HG02763 (cell line): ENCODE results near the gene MAPKAPK2.

Source experiments
- ATAC-seq: cut with Tn5 transposase; IDR thresholded peaks from one replicate; pipeline ENCODE4 v1.9.1; 2021; ENCODE audit warnings: mild to moderate bottlenecking, moderate library complexity; ENCODE audit not compliant: unreplicated experiment

Gene MAPKAPK2

GRCh38 chr1:206681359-206681758, 3.3 kb upstream of the MAPKAPK2 start:
- ATAC-seq, result no peak

DNA sequence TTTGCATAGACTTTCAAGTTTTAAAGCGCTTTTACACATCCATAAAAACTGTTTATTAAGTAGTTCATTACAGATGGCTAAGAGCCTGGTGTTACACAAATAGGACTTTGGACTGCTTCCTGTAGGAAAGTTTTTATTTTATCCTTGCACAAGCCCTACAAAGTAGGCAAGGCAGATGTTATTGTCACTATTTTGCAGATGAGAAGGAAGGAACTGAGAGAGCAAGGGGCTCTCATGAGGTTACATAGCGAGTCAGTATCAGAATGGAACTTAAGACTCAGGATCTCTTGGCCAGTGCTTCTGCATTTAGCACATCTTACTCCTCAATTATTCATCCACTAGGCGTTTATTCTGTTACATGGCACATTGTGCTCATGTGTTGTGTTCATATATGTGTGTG, 2.6 kb upstream of the MAPKAPK2 start:
- ATAC-seq, result no peak

GRCh38 chr1:206683313-206683712, 1.4 kb upstream of the MAPKAPK2 start:
- no peak for ATAC-seq

GRCh38 chr1:206684003-206684402, 702 bp upstream of the MAPKAPK2 start:
- ATAC-seq, result no peak

DNA sequence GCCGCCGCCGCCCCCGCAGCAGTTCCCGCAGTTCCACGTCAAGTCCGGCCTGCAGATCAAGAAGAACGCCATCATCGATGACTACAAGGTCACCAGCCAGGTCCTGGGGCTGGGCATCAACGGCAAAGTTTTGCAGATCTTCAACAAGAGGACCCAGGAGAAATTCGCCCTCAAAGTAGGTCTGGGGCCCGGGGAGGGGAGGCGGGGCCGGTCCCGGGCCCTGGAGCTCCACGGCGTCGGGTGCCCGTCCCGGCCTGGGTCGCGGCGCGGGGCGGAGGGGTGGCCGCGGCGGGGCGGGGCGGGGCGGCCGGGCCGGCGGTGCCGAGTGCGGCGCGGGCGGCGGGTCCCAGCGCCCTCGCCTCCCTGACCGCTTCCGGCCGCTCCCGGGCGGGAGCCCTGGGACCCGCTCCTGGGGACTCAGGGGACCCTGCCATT, 646 bp downstream of the MAPKAPK2 start:
- peak; percentile 32 for ATAC-seq

DNA sequence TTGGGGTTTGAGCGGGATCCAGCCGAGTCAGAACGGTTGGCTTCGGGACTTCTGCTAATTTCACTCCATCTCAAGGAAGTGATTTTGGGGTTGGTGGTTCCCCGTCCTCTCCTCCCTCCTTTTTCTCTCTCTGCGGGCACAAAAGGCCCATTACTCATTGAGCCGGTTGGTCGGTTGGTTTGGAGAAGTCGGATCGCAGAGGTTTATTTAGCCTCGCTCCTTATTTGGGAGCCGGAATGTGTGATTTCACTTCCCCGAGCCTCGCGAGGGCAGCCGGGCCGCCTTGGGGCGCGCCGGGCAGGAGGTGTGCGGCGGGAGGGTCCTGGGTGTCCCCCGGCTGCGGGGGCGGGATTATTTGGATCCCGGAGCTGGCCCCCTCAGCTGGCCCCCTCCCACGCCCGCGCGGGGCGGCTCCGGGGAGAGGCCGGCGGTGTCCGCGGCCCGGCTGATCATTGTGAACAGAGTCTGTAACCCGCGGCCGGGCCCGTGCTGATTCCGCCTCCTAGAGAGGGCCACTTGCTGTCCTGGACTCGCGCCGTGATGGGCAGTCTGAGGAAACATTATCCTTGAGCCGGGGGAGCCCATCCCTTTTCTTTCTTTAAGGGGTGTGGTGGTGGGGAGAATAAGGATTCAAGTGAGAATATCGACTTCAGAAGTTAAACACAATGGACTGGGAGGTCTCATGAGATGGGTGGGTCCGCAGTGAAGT, 1.2 kb downstream of the MAPKAPK2 start:
- ATAC-seq, result peak; percentile 21

DNA sequence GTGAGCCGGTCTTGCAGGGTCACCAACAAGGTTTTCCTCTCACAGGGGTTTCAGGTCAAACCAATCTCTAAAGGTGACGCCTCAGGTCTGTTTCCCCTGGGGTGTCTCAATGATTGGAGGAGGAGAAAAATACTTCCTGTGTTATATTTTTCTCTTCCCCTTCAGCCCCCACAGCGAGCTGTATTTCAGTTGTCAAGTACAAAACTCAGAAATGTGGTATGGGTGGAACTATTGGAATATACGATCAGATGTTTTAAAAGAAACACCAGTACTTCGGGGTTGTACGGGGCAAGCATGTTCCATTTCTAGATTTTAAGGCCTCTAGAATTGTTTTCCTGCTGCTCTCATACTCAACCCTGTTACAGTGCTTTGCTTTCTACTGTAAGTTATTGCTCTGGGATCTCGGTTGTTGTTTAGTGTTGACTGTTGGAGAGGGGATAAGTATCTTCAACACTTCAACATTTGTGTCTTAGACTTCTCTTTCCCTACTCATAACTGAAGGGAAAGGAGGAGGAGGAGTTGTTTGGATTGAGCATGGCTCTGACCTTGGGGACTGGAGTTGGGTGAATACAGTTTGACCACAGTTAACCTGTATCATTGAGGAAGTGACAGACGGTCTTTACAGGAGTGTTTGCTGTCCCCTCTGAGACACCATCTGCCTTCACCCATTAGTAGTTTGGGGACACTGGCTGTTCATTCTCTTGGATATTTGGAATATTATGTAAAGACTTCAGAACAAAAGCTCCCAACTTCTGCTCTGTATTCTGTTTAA, 2.0 kb downstream of the MAPKAPK2 start:
- ATAC-seq, result no peak

DNA sequence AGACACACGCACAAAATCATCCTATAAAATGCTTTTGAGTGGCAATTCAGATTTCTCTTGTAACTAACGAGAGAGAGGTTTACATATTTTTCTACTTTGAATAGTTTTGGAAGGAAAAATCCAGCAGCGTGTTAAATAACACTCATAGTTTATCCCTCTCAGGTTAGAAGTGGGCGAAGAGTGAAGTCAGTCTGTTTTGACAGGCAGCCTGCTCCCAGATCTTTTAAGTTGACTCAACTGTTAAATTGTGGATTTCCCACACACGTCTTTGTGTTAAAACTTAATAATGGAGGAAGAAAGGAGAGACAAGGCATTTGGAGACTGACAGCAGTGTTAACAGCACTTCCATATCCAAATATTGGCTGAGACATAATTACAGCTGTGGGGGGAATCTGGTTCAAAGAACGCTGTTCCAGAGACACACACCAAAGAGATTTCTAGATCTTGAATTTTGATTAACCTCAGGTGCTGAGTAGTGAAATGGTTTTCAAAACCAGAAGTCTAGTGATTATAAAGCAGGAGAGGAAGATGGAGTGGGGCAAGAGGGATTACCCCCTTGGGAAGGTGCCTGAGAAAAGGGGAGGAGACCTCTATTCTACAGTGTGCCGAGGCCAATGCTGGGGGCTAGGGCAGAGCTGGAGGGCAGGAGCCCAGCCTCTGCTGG, 2.7 kb downstream of the MAPKAPK2 start:
- no peak for ATAC-seq

GRCh38 chr1:206687915-206688442, 3.3 kb downstream of the MAPKAPK2 start:
- no peak for ATAC-seq

- ATAC-seq, result no peak
Measured at GRCh38 chr1:206690516-206690915, 5.8 kb downstream of the MAPKAPK2 start.

- no peak for ATAC-seq
Measured at GRCh38 chr1:206691604-206692003, 6.9 kb downstream of the MAPKAPK2 start.

DNA sequence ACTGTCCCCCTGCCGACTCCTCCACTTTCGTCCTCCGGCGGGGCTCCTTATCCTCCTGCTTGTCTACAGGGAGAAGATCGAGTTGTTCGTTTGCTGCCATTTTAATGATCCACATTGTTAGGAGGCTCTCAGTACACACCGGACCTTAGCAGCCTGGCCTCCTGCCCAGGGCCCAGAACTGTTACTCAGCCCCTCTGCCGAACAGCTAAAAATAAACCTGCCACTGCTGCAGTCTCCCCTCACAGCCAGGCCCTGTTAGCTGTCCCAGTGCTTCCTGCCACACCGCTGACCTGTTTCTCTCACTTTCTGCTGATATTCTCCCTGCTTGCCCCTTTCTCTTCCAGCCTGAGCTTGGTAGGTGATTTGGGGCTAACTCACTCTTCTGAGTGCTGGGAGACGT, 8.3 kb downstream of the MAPKAPK2 start:
- ATAC-seq, result no peak

GRCh38 chr1:206693592-206693991, 8.9 kb downstream of the MAPKAPK2 start:
- no peak for ATAC-seq

- ATAC-seq, result no peak
Measured at GRCh38 chr1:206694171-206695124, 9.7 kb downstream of the MAPKAPK2 start.

GRCh38 chr1:206695733-206696132, 11.0 kb downstream of the MAPKAPK2 start:
- no peak for ATAC-seq

DNA sequence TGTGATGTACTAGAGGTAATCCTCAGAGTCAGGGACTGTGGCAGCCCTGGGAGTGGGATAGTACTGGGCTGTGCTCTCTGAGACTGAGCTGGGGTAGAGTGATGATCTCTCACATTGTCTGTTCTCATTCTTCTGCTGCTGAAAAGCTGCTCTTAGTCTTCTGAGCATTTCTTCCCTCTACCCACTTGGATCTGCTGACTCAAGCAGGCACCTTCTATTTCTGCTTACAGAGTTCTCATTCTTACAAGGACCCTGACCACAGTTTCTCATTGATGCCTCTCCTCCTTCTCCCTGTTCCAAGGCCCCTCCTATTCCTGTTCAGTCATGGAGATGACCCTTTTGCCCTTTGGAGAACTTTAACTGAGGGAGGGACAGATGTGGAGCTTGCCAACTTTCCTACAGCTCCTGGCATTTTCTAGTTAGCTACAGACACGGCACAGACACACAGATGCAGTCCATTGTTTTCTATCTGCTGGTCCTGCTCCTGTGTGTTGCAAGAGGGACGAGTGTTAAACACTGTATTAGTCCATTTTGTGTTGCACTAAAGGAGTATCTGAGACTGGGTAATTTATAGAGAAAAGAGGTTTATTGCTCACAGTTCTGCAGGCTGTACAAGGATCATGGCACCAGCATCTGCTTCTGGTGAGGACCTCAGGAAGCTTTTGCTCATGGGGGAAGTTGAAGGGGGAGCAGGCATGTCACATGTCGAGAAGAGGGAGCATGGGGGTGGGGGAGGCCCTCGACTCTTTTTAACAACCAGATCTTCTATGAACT, 12.3 kb downstream of the MAPKAPK2 start:
- no peak for ATAC-seq

DNA sequence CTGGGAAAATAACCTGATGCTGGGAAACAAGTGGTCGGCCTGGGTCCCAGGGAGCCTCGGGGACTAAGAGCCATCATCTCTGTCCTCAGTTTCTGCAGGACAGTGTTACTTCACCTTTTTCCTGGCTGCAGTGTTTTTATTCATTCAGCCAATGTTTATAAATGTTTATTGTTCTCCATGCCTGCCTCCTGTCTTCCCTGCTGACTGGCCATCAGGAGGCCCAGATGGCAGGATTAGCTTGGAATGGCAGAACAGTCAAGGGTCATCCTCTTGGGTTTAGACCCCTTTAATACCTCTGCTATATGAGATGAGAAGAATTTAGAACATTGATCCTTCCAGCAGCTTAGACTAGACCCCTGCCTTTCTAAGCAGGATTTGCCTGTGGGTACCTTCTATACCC, 13.3 kb downstream of the MAPKAPK2 start:
- no peak for ATAC-seq

DNA sequence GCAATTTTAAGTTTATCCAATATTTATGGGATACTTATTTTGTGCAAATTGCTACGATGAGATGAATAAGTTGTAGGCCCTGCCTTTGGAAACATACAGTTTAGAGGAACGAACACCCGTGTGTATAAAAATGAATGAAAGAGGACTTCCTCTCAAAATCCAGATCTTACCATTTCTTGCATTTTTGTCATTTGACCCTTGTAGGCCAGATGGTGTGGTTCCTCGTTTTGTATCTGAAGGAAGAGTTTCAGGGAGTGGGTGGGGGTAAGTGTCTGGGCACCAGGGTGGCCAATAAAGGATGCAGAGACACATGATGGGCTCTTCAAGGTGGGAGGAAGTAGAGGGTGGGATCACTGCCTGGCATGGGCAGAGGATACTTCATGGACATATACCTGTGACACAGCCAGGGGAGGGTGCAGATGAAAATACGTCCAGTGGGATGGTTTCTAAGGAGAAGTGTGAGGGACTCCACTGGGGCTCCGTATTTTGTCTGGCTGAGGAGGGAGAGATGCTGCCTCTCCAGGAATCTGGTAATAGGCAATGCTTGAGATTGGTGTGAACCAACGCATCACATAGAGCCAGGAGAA, 14.4 kb downstream of the MAPKAPK2 start:
- ATAC-seq, result no peak

GRCh38 chr1:206699626-206700025, 14.9 kb downstream of the MAPKAPK2 start:
- no peak for ATAC-seq
